ENCODE measurements around the gene C3.
A peak's percentile ranks its signal among the peaks of the same experiment; 100 is the strongest.
"Not testable (repeated sequence)": the region's sequence is repeated elsewhere in the genome, so short reads cannot be mapped to it uniquely, and the experiment has no call there.

C3 gene

DNA sequence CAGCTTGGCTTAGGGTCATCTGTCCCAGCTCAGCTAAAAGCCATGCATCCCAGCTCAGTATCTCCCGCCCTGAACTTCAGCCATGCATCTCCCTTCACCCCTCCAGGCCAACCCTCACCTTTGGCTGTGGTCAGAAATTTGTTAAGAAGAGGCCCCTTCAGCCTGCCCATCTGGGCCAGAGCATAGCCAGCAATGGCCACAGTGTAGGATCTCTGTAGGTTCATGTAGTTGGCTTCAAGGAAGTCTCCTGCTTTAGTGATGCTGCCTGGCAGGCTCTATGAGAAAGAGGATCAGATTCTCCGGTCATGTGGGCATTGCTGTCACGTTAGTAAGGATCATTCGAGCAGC lies 33.8 kb downstream of the C3 start:
- DNase-seq: no peak

GRCh38 chr19:6685962-6686627 lies 34.4 kb downstream of the C3 start:
- no peak for DNase-seq

DNA sequence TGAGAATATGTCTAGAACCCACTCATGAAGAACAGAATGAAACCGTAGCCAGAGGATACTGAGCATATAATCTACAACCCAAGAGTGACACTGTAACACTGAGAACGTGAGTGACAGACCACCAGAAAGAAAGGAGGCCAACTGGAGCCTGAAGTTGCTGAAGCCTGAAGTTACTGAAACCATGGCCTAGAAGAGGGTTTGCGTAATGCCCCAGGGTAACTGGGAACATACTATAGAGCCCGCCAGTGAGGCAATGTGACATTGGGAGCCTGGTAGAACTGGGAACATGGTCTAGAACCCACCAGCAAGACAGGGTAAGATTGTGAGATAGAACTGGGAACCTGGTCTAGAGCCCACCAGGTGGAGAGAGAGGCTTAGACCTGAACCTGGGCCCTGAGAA lies 35.0 kb downstream of the C3 start:
- no peak for DNase-seq

DNA sequence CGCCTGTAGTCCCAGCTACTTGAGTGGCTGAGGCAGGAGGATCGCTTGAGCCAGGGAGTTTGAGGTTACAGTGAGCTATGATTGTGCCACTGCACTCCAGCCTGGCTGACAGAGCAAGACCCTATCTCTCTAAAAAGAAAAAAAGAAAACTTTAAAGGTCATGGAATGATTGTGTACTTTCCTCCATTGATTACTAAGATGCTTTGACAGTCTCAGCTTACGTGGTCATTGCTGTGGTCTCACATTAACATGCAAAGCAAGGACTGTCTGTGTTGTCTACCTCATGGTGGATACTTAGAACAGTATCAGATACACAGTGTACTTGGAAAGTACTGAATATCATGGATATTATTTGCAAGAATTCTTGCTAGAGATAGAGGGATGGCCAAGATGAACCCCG lies 36.5 kb downstream of the C3 start:
- no peak for DNase-seq

DNA sequence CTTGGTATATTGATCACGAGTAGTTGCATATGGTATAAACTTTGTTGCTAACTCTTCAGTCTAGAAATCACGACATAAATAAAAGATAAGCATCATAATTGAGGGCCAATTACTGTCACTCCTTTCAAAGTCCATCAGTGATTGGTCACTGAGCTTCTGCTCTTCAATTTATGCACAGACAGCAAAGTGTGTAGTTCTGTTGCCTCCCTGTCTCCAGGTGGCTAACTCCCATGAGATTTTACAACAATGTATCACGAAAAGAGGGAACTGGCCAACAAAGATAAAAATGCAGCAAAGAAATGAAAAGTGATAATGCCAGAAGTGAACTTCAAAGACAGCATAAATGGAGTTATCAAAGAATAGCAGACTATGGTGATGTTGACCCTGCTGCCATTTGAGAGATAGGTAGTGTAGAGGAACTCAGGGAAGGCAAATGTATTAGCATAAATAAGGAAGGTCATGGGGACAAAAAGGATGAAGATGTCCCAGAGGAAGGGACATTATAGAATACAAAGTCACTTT lies 37.8 kb downstream of the C3 start:
- DNase-seq: no peak

DNA sequence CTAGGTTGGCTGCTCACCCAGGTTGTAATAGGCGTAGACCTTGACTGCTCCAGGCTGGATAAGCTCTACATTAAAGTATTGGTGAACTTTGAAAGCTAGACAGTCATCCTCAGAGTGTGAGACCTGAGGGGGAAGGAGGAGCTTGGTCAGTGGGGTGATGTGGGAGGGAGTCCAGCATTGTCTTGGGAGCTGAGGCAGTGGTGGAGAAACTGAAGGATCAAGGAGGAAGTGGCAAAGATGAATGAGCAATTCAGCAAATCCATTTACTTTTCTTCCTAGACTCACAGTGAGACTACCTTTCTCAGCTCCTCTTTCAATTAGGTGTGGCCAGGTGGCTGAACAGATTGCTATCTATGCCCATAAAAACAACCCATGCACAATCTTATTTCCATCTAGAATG lies 40.3 kb downstream of the C3 start:
- DNase-seq: no peak

GRCh38 chr19:6679139-6679538 lies 41.3 kb downstream of the C3 start:
- no peak for DNase-seq

DNA sequence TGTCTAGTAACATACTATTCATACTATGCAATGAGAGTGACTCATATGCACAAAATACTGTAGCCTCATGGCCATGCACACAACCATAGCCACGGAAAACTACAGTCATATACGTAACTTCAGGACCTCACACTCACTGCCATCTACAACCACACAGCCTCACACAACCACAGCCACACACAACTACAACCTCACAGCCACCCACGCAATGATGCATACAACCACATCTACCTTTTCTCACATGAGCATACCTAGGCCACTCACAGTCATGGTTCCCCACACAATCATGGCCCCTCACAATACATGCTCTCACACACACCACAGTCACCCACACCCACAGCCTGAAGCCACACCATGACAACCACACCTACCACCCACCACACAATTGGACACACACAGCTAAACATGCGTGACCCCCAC lies 41.8 kb downstream of the C3 start:
- peak; percentile 21 for DNase-seq

DNA sequence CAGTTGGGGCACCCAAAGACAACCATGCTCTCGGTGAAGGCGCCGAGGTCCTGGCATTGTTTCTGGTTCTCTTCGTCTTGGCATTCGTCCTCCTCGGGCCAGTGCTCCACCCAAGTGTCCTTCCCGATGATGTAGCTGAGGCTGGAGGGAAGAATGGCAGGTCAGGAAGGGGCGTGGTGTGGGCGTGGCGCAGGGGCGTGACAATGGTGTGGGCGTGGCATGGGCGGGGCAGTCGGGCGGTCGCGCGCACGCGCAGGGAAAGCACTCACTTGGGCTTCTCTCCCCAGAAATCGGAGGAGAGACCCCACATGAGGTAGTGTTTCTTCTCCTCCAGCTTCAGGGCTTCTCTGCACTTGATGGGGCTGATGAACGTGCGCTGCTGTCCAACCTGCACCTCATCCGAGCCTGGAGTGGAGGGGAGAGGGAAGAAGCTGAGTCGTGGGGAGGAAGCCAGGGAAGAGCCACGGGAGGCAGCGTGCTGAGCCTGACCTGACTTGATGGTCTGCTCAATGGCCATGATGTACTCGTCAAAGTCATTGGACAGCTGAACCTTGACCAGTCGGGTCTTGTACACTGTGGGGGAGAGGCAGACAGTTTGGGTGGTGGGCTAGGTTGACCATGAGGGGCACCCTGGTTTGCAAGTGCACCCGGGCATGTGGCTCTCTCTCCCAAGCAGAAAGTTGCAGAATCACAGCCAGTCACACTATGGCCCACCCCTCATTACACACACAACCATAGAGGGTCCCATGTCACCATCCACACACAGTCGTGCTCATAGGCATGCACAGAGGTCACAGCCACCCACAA lies 42.4 kb downstream of the C3 start:
- no peak for DNase-seq

GRCh38 chr19:6677495-6677882 lies 43.0 kb downstream of the C3 start:
- DNase-seq: no peak

GRCh38 chr19:6676288-6676687 lies 44.2 kb downstream of the C3 start:
- no peak for DNase-seq

DNA sequence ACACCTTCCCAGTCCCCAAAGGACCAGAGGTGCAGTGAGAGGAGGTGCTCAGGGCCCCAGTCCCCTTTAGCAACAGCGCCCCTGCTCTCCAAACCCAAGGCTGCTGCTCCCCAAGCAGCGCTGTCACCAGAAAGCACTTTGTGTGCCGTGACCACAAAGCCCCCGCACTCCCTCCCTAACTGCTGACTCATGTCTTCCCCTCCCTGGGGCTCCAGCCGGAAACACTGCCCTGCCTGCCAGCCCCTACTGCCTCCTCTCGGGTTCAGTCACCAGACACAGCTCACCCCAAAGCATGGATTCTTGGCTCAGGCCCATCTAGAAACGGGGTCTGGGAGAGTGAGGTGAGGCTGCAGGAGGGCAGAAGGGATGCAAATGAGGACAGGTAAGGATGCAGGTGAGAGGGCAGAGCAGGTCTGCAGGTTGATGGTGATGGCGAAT lies 45.6 kb downstream of the C3 start:
- DNase-seq: peak; percentile 57

DNA sequence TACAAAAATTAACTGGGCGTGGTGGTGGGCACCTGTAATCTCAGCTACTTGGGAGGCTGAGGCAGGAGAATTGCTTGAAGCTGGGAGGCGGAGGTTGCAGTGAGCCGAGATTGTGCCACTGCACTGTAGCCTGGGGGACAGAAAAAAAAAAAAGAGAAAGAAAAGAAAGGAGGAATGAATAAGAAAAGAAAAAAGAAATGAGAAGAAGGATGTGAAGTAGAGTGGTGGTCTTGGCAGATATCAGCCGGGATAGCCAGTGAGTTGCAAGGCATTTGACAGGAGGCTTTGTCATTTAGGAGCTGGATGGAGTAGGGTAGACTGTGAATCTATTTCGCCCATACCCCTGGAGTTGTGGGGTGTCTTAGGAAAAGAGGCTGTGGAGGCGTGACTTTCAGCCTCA lies 46.0 kb downstream of the C3 start:
- DNase-seq: not testable (repeated sequence)

DNA sequence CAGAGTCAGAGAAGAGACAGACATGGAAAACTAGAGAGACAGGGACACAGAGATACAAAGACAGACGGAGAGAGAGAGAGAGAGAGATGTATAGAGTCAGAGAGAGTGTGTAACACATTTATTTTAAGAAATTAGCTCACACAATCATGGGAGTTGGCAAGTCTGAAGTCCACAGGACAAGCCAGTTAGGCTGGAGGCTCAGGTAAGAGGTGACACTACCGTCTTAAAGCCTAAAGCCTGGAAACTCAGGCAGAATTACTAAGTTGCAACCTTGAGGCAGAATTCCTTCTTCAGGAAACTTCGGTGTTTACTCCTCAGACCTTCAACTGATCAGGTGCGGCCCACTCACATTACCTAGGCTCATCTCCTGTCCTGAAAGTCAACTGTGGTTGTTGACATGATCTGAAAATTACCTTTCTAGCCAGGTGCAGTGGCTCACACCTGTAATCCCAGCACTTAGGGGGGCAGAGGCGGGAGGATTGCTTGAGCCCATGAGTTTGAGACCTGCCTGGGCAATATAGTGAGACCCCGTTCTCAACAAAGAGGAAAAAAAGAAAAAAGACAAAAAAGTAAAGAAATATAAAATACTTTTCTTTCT lies 47.7 kb downstream of the C3 start:
- no peak for DNase-seq

GRCh38 chr19:6671960-6672359 lies 48.5 kb downstream of the C3 start:
- DNase-seq: no peak

GRCh38 chr19:6668691-6669090 lies 51.8 kb downstream of the C3 start:
- DNase-seq: no peak

DNA sequence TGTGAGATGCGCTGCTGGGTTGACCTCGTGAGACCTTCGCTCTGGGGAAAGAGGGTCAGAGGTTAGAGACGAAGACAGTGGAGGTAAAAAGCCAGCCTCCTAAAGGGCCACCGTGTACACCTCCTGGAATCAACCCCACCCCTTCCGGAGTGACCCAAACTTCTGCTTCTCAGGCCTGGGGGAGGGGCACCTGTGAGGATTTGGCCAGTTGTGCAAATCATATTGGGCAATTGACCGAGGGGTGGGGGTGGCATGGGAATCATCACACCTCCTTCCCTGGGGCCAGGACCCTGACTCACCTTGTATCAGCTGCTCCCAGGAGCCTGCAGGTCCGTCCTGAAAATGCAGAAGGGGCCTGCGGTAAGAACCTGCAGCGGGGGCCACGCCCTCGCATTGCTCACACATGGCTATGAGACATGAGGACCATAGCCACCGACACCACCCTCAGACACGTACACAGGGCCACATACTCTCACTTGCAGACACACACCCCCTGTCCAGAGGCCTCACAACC lies 53.3 kb downstream of the C3 start:
- DNase-seq: no peak

DNA sequence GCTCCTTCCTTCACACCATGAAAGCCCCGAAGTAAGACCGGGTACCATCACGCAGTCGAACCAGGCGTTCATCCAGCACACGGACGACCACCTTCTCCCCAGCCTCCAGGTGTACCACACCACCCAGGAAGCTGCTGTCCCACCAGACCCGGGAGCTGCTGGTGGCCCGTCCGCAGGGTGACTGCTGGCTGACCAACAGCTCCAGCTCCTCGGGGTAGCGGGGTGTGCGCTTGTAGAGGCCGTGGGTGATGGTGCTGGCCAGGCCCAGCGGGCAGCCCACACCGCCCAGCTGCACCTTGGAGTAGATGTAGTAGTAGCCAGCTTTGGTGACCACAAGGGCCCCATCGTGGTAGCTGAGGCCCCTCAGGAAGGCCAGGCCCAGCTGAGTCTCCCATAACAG lies 55.5 kb downstream of the C3 start:
- DNase-seq: no peak

- no peak for DNase-seq
These were observed 56.9 kb downstream of the C3 start for GRCh38 chr19:6663236-6664201.

GRCh38 chr19:6662702-6663101 lies 57.7 kb downstream of the C3 start:
- DNase-seq: no peak

DNA sequence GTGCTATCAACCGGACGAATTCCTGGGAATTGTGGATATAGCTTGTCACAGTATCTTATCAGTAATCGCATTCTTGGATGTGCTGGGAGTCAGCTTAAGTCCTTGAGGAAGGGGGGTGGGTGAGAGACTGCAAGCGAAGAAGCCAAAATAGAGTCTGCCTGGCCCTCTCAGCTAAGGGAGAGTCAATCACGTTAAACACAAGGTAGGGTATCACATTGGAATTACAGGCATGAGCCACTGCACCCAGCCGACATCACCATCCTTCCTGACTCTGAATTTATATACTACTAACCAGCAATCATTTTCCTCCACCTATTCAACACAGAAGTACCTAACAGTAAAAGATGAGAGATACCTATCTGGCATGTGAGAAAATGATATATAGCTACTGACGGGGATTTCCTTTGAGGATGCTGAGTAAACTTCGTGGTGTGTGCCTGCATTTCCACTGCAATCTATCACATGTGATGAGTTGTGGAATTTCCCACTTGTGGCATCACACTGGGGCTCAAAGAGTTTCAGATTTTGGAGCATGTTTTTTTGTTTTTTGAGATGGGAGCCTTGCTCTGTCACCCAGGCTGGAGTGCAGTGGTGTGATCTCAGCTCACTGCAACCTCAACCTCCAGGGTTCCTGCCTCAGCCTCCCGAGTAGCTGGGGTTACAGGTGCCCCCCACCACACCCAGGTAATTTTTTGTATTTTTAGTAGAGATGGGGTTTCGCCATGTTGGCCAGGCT lies 58.8 kb downstream of the C3 start:
- DNase-seq: peak; percentile 76

DNA sequence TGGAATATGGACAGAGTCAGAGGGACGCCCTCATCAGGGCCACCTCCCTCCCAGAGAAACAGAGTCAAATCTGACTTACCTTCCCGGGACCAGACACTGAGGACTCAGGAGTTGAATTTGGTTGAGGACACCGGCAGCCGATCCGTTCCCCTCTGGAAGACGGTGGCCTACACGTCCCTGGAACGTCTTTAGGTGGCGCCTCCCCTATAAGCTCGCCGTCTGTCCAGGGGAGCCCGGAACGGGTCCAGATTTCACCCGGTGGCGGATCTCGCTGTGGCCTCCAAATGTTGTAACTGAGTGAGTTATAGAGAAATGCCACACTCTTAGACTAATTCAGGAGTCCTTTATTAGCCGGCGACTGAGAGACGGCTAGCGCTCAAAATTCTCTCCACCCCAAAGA lies 59.5 kb downstream of the C3 start:
- DNase-seq: no peak

All from NCI-H226 (cell line).